WI38 (cell line): ENCODE measurements around the gene SUFU.

Experiments
- H3K4me3 ChIP-seq: 2 replicates; pipeline ENCODE4 v1.5.1; 2011; ENCODE audit warnings: low read depth, mild to moderate bottlenecking, control low read depth, low read length
- CTCF ChIP-seq: IDR thresholded peaks from 2 replicates; pipeline ENCODE4 v1.5.1; 2012; ENCODE audit warnings: low read depth, mild to moderate bottlenecking, control low read depth, low read length

Gene SUFU

GRCh38 chr10:102646610-102647442, 143.1 kb downstream of the SUFU start:
- peak overlapping the region; percentile 93 for H3K4me3 ChIP-seq
- TF ChIP-seq CTCF = no peak

- H3K4me3 ChIP-seq = peak overlapping the region; percentile 93
- TF ChIP-seq CTCF = no peak
These were observed 143.9 kb downstream of the SUFU start for GRCh38 chr10:102647443-102648268.

- no peak for TF ChIP-seq CTCF
- peak overlapping the region; percentile 93 for H3K4me3 ChIP-seq
These were observed 144.6 kb downstream of the SUFU start for GRCh38 chr10:102648269-102648888.

GRCh38 chr10:102648889-102649796, 145.4 kb downstream of the SUFU start:
- no peak for TF ChIP-seq CTCF
- peak overlapping the region; percentile 93 for H3K4me3 ChIP-seq

- no peak for TF ChIP-seq CTCF
- peak overlapping the region; percentile 93 for H3K4me3 ChIP-seq
These were observed 146.3 kb downstream of the SUFU start for GRCh38 chr10:102649797-102650654.
